Measurements from ENCODE around the gene TGIF1.

The TGIF1 gene

DNA sequence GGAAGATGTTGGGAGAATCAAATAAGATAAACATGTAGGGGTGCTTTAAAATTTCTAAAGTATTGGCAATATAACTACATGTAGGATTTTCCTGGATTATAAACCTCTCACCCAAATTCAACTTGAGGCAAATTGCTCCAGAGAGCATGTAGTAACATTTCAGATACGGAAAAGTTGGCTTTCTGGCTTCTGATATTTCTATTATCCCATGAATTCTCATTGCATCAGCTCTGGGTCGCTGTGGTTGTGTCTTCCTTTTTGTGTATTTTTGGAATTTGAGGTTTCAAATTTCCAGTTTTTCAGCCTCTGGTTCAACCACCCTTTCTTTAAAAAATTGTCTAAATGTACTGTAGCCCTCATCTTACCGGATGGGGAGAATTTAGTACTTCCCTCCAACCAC lies 32.3 kb downstream of the TGIF1 start:
- DNase-seq (ENCODE audit: low spot score): no peak

DNA sequence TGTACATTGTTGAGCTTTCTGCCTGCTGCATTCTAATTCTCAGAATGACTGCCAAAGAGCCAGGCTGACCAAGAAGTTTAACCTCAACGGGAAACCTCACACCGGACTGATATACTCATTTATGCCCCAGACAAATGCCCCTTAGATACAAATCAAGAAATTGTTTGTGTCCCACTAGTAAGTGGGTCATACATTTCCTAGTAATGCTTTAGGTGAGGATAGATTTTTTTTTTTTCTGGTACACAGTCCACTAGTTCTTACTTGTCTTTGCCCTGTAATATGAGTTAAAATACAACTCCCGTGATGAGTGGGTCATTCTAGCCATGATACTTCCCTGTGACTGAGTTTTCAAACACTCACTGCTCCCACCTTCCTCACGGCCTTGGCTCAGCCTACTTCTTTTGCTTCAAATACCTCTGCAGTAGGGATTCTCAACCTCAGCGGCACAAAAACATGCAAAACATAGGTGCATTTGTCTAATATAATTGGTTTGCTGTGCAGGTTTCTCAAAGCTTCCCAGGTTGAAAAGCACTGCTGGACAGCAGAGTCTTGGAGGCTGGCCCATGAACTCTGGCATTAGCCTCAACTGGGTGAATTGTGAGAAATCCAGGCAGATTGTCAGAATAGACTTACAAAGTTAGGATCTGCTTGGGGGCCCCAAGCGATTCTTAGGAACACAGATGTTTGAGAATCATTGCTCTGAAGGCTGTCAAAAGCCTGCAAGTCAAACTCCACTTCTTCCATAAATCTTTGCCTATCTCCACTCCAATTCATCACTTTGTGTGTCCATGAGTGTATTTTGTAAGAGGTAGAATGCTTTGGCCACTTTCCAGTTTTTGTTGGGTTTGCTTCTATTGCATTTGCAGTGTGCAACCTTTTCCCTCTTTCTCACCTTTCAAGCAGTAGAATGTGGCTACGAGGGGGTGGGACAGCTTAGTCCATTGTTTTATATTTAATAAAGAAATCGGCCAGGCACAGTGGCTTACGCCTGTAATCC lies 35.5 kb downstream of the TGIF1 start:
- DNase-seq (ENCODE audit: low spot score): no peak

DNA sequence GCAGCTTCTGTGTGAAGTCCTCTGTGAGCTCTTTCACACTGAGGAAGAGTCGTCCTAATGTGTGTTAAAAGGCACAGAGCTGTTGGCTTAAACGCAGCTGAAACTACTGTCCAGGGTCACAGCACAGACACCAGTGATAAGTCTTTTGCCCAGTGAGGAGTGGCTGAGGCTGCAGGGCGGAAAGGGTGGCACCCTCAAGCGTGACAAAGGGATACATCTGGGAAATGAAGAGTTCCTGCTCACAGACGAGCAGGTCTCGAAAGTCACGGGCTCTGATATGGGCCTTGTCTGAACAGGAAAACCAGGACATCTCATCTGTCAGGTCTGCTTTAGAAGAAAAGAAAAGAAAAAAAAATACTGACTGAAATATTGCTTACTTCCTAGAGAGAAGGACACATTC lies 36.5 kb downstream of the TGIF1 start:
- no peak for DNase-seq (ENCODE audit: low spot score)

DNA sequence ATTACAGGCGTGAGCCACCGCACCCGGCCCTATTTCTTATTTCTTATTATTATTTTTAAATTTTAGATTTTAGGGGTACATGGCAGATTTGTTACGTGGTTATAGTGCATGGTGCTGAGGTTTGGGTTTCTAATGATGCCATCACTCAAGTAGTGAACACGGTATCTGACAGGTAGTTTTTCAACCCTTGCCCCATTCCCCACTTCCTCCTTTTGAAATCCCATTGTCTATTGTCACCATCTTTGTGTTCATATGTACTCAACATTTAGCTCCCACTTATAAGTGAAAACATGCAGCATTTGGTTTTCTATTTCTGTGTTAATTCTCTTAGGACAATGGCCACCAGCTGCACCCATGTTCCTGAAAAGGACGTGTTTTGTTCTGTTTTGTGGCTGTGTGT lies 39.5 kb downstream of the TGIF1 start:
- no peak for DNase-seq (ENCODE audit: low spot score)

DNA sequence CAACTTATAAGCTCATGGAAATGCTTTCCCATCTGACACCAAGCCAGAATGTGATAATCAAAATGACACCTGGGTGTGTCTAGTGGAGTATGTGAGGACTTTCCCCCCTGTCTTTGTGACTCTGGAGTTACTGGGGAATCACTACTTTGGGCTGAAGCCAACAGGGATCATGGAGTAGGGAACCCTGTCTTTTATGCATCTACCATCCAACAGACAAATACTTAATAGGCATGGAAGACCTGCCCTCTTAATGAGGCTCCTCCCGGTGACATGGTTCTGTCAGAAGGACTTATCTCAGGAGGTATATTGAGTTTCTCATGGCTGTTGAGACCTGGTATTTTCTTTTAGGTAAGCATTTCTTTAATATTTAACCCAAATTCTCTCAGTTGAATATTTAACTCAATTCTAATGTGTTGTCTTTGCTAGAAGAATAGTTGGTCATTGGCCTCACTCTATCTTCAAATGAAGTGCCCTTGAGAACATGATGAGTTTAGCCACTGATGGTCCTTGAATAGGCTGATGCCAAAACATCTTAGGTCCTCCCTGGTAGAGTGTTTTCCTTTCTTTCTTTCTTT lies 42.1 kb downstream of the TGIF1 start:
- DNase-seq (ENCODE audit: low spot score): no peak

DNA sequence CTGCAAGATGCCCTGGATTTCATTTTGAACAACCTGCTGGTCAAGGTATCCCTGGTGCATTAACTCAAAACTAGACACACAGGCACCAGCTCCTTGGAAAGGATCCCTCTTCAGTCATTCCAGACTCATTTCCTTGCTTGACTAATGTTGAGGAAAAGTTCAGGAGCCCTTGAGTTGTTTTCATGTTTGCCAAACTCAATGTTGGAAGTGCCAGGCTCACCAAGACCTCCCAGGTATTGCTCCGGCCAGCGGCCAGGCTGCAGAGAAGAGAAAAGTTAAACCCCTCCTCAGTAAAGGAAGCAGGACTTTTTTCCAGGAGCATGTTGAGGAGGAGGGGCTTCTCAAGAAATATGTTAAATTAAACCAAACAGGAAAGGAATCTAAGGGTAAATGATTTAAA lies 42.7 kb downstream of the TGIF1 start:
- DNase-seq (ENCODE audit: low spot score): no peak

DNA sequence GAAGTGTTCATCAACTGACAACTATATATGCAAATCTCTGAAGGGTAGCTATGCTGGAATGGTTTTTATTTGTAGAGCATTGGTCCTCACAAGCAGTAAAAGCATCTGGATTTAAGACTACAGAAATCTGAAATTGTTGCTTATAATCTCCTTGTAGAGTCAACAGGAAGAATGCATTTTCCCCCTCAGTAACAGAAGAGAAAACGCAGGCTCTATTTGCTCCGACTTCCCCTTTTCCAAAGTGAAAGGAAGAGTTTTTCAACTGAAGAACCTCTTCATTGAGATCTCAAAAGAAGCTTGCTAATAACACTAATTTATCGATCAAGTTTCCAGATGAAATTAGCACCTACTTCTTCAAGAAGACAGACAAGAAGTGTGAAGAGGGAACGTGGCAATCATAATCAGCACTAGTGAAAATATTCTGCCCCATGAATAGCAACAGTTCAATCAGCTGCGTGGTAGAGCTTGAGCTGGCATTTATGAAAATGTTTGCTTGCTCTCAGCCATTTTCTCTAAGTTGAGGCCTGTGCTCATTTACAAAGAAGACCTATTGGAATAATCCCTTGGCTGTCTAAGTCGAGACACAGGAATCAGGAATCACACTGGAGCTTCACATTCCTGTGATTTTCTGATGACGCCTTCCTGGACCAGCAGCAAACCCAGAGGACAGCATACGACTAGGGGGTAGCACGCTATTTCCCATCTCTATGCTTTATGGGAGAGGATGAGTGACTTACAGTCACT lies 43.7 kb downstream of the TGIF1 start:
- DNase-seq (ENCODE audit: low spot score): no peak

DNA sequence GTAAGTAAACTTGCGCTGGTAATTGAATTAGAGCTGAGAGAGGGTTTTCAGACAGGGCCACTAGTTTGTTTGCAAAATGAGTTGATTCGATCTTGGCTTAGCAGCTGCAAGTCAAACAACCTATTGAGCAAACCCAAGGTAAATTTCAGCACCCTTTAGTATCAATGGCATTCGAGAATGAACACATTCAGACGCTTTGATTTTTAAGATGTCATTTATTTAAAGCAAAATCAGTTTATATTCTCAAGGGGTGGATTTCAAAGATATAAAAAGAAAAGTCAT lies 44.2 kb downstream of the TGIF1 start:
- DNase-seq (ENCODE audit: low spot score): no peak

DNA sequence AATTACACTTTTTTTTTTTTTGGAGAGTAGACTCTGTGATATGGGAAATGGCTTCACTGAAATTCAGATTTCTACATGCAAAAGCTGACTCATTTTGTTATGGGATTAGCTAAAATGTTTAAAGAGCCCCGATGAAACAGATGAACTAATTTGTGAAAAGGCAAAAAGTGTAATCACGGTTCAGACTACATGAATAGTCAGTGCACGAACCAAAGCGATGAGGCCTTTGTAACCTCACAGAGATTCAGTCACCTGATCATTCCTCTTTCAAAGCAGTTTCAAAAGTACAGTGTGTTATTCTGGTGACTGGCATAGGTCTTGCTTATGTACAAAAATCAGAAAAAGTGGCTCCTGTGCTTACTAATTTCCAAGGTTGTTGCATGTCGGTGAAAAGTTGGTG lies 44.6 kb downstream of the TGIF1 start:
- DNase-seq (ENCODE audit: low spot score): no peak

DNA sequence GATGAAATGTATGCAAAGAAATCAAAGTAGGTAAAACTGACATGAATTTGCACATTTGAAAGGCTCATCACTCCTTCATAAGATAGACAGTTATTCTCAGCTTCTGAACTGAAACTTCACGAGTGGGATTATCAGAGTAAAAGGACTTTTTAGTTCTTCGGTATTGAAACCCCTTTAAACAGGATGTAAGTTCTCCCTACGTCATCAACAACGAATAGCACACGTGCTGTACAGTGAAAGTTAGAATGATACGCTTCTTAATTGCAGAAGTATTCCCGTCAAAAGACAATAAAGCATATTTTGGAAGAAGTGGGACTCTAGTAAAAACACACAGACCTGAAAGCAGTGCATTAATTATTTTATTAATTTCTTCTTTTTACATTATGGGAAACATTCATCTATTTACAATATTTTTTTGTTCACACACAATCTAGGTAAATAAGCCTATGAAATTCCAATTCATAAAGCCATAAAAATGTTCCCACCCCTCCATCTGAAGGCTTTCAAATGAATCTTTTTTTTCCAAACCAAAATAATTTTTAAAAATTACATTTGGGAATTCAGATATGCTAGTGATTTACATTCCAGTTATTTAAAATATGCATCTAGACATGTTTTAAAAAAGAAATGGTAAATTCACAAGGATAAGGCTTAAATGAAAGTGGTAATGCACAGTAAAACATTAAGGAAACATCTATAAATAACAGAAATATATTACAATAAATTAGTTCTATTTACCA lies 45.9 kb downstream of the TGIF1 start:
- DNase-seq (ENCODE audit: low spot score): no peak

DNA sequence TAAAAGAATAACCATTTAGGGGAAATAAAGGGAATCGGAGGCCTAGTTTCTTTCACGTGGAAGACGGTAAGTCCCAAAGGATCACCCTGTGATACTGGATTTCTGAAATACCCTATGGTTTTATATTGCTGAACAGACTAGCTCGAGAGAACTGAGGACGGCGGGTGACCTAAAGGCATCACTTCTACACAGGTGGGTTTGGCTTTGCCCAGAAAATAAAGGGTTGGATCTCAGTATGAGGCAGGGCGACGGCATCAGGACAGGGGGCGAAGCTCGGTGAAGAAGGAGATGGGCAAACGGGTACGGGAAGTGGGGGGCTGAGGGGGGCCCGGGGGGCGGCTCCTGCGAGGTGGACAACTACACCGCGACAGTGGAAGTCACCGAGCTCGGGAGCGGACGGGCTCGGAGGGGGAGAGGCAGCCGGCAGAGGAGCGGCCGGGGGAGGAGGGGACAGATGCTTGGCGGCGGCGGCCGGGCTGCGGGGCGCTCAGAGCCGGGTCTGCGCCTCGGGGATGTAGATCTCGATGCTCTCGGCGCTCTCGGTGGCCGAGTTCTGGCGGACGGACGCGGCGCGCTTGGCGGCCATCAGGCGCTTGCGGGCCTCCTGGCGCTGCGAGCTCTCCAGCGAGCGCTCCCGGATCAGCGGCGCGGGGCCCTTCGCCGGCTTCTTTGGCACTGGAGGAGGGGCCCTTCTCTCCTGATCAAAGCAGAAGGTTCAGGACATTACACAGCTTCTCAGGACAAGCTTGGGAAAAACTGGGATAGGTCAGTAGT lies 48.9 kb downstream of the TGIF1 start:
- peak; percentile 58 for DNase-seq (ENCODE audit: low spot score)

DNA sequence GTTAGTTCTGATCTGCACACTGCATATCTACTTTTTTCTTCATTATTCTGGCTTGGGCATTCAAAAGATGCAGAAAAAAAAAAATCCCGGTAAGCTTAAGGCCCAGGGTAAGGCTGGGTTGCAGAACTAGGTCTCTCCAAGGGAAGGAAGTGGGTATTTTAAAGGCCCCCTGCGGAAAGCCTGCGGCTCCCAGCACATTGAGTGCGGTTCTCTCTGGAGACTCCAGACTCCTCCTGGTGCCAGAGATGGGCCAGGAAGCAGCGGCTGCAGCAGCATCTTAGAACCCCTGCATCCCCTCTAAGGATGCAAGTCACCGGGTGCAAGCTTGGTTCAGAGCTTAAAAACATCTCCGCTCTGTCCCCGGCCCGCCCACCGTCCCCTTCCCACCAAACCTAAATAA lies 49.5 kb downstream of the TGIF1 start:
- peak; percentile 28 for DNase-seq (ENCODE audit: low spot score)

DNA sequence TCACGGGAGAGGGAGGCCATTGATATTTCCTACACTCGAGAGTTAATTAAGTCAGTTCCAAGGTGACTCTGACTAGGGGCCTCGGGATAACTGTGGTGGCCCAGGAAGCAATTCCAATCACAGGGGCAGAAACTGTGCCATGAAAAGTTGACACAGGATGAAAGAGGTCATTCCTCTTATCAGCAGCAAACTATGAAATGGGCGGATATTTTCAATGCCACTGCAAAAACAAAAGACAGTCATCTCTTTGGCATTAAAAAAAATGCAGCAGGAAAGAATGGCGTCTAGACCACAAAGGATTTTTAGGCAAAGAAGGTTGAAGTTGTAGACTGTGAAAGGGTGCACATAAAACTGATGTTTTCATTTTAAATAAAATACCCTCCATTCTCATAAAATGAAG lies 50.0 kb downstream of the TGIF1 start:
- peak; percentile 10 for DNase-seq (ENCODE audit: low spot score)

DNA sequence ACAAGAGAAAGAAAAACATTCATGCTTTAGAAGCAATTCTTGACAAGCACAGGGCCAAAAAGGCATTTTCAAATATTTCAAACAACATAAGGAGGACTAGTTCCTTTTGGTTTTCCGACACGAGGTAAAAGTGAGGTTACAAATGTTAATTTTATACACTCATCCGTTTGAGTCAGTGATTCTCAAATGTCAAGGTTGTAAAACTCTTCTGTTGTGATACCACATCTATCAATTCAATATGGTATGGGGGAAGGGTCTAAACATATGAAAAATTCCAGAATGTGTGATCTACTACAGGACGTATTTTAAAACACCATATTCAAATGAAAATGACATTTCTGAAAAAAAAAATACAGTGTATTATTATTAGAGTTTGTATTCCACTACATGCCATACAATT lies 52.7 kb downstream of the TGIF1 start:
- no peak for DNase-seq (ENCODE audit: low spot score)

DNA sequence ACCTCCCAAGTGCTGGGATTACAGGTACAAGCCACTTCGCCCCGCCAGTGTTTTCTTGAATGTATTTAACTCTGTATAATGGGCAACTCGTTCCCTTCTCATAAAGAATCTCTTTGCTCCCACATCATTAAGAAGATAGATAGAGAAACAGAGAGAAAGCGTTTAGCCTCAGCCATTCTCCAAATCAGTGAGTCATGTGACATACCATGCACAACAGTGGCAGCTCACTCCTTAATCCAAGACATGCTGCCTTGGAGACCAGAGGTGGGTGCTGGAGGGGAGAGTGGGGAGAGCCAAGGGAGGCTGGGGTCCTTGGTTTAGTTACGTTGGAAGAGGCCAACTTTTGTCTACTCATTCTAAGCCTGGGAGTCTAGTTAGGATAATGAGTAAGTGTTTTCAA lies 54.7 kb downstream of the TGIF1 start:
- DNase-seq (ENCODE audit: low spot score): no peak

DNA sequence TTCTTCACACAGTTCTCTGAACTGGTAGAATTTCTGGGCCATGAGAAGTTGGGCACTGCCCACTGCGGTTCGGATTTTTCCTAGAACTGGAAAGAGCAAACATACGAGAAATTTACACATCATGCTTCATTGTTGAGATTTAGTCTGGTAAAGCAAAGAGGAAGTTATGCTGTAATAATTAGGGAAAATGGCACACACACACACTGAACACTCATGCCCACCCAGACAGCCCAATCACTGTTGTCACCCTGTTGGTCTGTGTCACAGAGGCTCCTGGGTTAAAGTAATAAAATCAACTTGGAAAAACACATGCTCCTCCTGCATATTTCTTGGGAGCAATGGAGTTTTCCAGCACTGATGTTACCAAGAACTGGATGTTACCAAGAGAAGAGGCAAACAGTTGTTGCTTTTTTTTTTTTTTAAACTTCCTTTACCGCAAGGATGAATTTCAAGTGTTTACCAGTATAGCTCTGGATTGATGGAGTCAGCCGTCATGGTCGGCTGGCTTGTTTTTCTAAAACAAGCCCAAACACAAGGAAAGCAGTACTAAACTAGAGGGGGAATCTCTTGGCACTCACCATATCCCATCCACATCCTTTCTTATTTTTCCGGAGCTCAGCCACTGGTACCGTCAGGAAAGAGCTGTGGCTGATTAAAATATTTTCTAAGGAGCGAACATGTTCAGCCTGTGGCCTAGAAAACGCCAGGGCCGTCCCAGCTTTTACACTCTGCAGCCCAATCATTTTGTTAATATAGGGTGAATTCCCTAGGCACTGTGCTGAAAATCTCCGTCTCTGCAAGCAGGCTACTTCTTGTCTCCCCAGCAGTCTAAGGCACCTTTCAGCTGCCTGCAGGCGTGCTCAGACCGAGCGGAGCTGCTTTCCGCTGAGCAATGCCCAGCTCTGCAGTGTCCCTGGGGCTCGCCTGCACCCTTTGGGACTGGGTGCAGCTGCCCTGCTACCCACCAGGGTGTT lies 58.9 kb downstream of the TGIF1 start:
- no peak for DNase-seq (ENCODE audit: low spot score)

Measured in AG08395 (cell line).